ENCODE results near the gene BOK. TPM values are rescaled to one million over a fixed set of nuclear protein-coding genes. Genes with fewer than 3 reads are reported as not detected.
"Not testable (repeated sequence)": the region's sequence is repeated elsewhere in the genome, so short reads cannot be mapped to it uniquely, and the experiment has no call there.

BOK gene
- total RNA-seq, 1 experiment from 2014 or later = 18.6 TPM

- TF ChIP-seq CTCF (IDR thresholded peaks at IDR 0.05; ENCODE audit: insufficient read depth in 1 of 2, low read depth in 1 of 2, low read length in 1 of 2, severe bottlenecking in 1 of 2, unreplicated experiment in 1 of 2) = no peak
- no TSS peak for BruUV-seq (replicated peaks)
- peaks cover 33% of the 10 kb centered on the region for H3K9me3 Mint-ChIP-seq (ENCODE audit: unreplicated experiment)
- H3K36me3 ChIP-seq (ENCODE audit: control insufficient read depth, insufficient read depth, low read length) = no peaks in the 10 kb centered on the region
- peaks cover 10% of the 10 kb centered on the region for H3K9me3 ChIP-seq
- H3K36me3 Mint-ChIP-seq (ENCODE audit: insufficient read depth, unreplicated experiment) = peaks cover 71% of the 10 kb centered on the region
- no peaks in the 10 kb centered on the region for H3K27me3 ChIP-seq (replicated peaks; ENCODE audit: control insufficient read depth, insufficient read depth, low read length)
- no peak overlapping the region for H3K27ac Mint-ChIP-seq (ENCODE audit: unreplicated experiment)
- no peak overlapping the region for H3K4me3 Mint-ChIP-seq (ENCODE audit: unreplicated experiment)
- no peaks in the 10 kb centered on the region for H3K4me1 ChIP-seq
- intact Hi-C loops (cut with micrococcal nuclease; ENCODE audit: unreplicated experiment) = no loop called here
- ChIA-PET POLR2A (no interaction called here), CTCF (no interaction called here)
- DNase-seq = no peak
- no peaks in the 10 kb centered on the region for H3K4me1 Mint-ChIP-seq (ENCODE audit: low read depth, unreplicated experiment)
- no peak overlapping the region for H3K4me3 ChIP-seq (ENCODE audit: low read depth, low read length)
- no peaks in the 10 kb centered on the region for H3K27me3 Mint-ChIP-seq (ENCODE audit: insufficient read depth, unreplicated experiment)
These were observed 28.2 kb downstream of the BOK start for GRCh38 chr2:241586564-241587264.

- Mint-ChIP-seq H3K9me3 (ENCODE audit: unreplicated experiment) (peaks cover 21% of the 10 kb centered on the region), H3K36me3 (ENCODE audit: insufficient read depth, unreplicated experiment) (peaks cover 40% of the 10 kb centered on the region)
- H3K27me3 ChIP-seq (replicated peaks; ENCODE audit: control insufficient read depth, insufficient read depth, low read length); DNase-seq; H3K4me3 ChIP-seq (ENCODE audit: low read depth, low read length); H3K27me3 Mint-ChIP-seq (ENCODE audit: insufficient read depth, unreplicated experiment); H3K27ac Mint-ChIP-seq (ENCODE audit: unreplicated experiment); H3K4me1 Mint-ChIP-seq (ENCODE audit: low read depth, unreplicated experiment); intact Hi-C loops (cut with micrococcal nuclease; ENCODE audit: unreplicated experiment); POLR2A ChIA-PET; BruUV-seq (replicated peaks); H3K4me1 ChIP-seq; H3K36me3 ChIP-seq (ENCODE audit: control insufficient read depth, insufficient read depth, low read length); H3K4me3 Mint-ChIP-seq (ENCODE audit: unreplicated experiment): not testable (repeated sequence)
- peaks cover 10% of the 10 kb centered on the region for H3K9me3 ChIP-seq
- CTCF ChIA-PET = interaction anchor here (0.7 kb wide), 1 partner anchor 9 kb away, joined by 5 read pairs; no protein-coding TSS in a partner anchor
These were observed 31.3 kb downstream of the BOK start for GRCh38 chr2:241589863-241590262.

GRCh38 chr2:241590496-241591455 lies 32.2 kb downstream of the BOK start:
- BruUV-seq (replicated peaks); POLR2A ChIA-PET; H3K4me1 Mint-ChIP-seq (ENCODE audit: low read depth, unreplicated experiment); H3K27me3 ChIP-seq (replicated peaks; ENCODE audit: control insufficient read depth, insufficient read depth, low read length); H3K36me3 ChIP-seq (ENCODE audit: control insufficient read depth, insufficient read depth, low read length); DNase-seq; H3K27me3 Mint-ChIP-seq (ENCODE audit: insufficient read depth, unreplicated experiment); H3K4me3 Mint-ChIP-seq (ENCODE audit: unreplicated experiment); H3K4me1 ChIP-seq; intact Hi-C loops (cut with micrococcal nuclease; ENCODE audit: unreplicated experiment); CTCF ChIA-PET; H3K27ac Mint-ChIP-seq (ENCODE audit: unreplicated experiment); H3K4me3 ChIP-seq (ENCODE audit: low read depth, low read length): not testable (repeated sequence)
- peaks cover 10% of the 10 kb centered on the region for H3K9me3 ChIP-seq
- H3K36me3 Mint-ChIP-seq (ENCODE audit: insufficient read depth, unreplicated experiment) = peaks cover 32% of the 10 kb centered on the region
- peaks cover 21% of the 10 kb centered on the region for H3K9me3 Mint-ChIP-seq (ENCODE audit: unreplicated experiment)
